ENCODE data around the gene ZFAND3. TPM values are rescaled to one million over a fixed set of nuclear protein-coding genes. Genes with fewer than 3 reads are reported as not detected.
A peak's percentile ranks its signal among the peaks of the same experiment; 100 is the strongest.

ZFAND3 gene
- total and polyA plus RNA-seq, 10 donors, result 9.3 to 63.7 (median 49.9) TPM

DNA sequence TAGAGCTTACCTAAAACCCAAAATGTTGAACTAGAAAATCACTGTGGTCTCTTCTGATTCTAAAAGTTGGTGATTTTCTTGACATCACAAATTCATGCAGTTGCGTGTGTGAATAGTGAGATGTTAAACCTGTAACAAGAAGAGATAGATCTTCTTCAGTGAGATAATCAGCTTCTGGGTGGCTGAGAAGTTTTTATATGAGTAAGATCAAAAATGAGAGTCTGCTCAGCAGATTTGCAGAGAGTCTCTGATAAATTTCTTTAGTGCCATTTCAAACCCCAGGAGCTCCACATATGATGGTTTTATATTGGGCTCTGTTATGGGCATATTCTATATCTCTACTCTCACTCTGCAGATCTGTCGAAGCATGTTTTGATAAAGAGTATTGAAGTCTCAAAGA lies 185.4 kb downstream of the ZFAND3 start:
- TF ChIP-seq CTCF (IDR thresholded peaks at IDR 0.05 in 8 of 11, conservative IDR thresholded peaks at IDR 0.05 in 3 of 11), result no peak
- TF ChIP-seq POLR2A (IDR thresholded peaks at IDR 0.05), result no peak
- no peak for TF ChIP-seq POLR2AphosphoS5 (IDR thresholded peaks at IDR 0.05)
- Histone ChIP-seq H3K27me3 (replicated peaks in 1 of 7) (no peaks in the 10 kb centered on the region), H3K4me1 (peaks cover 0 to 10% (median 0%) of the 10 kb centered on the region in 6 donors), H3K9me3 (peaks cover 0 to 3% (median 1%) of the 10 kb centered on the region in 8 donors), H3K36me3 (no peaks in the 10 kb centered on the region), H3K27ac (no peak overlapping the region), H3K4me3 (no peak overlapping the region)
- DNase-seq, result no peak
- intact Hi-C loops (cut with DNase I; ENCODE audit: low total_unique reads), result no loop called here
- 94 to 98% (median 96%) methylated on average over 2 of the region's 2 CpGs for WGBS, 5 donors

- Histone ChIP-seq H3K27me3 (replicated peaks in 1 of 7) (no peaks in the 10 kb centered on the region), H3K4me1 (peaks cover 0 to 23% (median 4%) of the 10 kb centered on the region in 6 donors), H3K27ac (no peak overlapping the region), H3K4me3 (no peak overlapping the region), H3K36me3 (no peaks in the 10 kb centered on the region), H3K9me3 (peaks cover 0 to 24% (median 20%) of the 10 kb centered on the region in 8 donors)
- DNase-seq, result no peak
- TF ChIP-seq POLR2A (IDR thresholded peaks at IDR 0.05), result no peak
- TF ChIP-seq POLR2AphosphoS5 (IDR thresholded peaks at IDR 0.05), result no peak
- TF ChIP-seq CTCF (IDR thresholded peaks at IDR 0.05 in 8 of 11, conservative IDR thresholded peaks at IDR 0.05 in 3 of 11), result no peak
- WGBS, 5 donors, result 70 to 87% (median 76%) methylated on average over 5 of the region's 5 CpGs
- intact Hi-C loops (cut with DNase I; ENCODE audit: low total_unique reads), result no loop called here
Observed at GRCh38 chr6:38011937-38012336, 192.4 kb downstream of the ZFAND3 start.

DNA sequence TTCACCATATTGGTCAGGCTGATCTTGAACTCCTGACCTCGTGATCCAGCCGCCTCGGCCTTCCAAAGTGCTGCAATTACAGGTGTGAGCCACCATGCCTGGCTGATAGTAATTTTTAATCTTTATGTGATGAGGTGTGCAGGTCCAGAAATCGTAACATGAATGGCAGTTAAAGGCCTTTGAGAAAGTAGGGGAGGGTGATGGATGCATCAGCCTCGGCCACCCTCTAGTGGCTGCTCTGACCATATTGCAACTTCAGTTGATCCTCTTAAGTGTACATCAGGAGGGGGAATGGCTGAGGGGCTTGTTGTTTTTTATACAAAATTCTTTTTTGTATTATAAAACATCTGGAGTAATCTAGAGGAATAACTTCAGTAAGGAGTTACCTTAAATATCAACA lies 193.0 kb downstream of the ZFAND3 start:
- DNase-seq, result no peak
- no peak overlapping the region for H3K4me3 ChIP-seq
- intact Hi-C loops (cut with DNase I; ENCODE audit: low total_unique reads), result no loop called here
- H3K27ac ChIP-seq, result no peak overlapping the region
- H3K36me3 ChIP-seq, result no peaks in the 10 kb centered on the region
- TF ChIP-seq CTCF (IDR thresholded peaks at IDR 0.05 in 8 of 11, conservative IDR thresholded peaks at IDR 0.05 in 3 of 11) (peak in 10 of 11 experiments; percentile 8 to 65 (median 42)), POLR2A (IDR thresholded peaks at IDR 0.05) (no peak)
- H3K27me3 ChIP-seq (replicated peaks in 1 of 7), result no peaks in the 10 kb centered on the region
- WGBS, 5 donors, result 67 to 73% (median 72%) methylated on average over 5 of the region's 5 CpGs
- H3K4me1 ChIP-seq, result peaks cover 0 to 29% (median 9%) of the 10 kb centered on the region in 6 donors
- peaks cover 0 to 24% (median 20%) of the 10 kb centered on the region in 8 donors for H3K9me3 ChIP-seq

DNA sequence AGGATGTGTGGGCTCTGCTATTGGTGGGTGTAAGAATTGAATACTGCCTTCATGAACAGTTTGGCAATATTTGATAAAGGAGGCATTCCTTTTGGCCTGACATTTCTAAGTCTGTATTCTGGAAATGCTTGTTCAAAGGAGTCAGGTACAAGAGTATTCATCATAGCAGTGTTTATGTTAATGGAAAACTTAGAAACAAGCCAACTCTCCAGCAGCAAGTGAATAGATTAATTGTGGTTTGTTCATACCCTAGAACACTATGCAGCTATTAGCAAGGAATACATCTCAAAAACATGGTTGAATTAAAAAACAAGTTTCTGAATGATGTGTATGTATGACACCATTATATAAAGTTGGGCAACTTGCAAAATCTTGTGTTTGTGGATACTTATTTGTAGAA lies 195.8 kb downstream of the ZFAND3 start:
- Histone ChIP-seq H3K4me1 (peaks cover 0 to 45% (median 11%) of the 10 kb centered on the region in 6 donors), H3K27me3 (replicated peaks in 1 of 7) (no peaks in the 10 kb centered on the region), H3K4me3 (no peak overlapping the region), H3K27ac (no peak overlapping the region), H3K36me3 (no peaks in the 10 kb centered on the region), H3K9me3 (peaks cover 0 to 17% (median 15%) of the 10 kb centered on the region in 8 donors)
- intact Hi-C loops (cut with DNase I; ENCODE audit: low total_unique reads), result no loop called here
- TF ChIP-seq CTCF (IDR thresholded peaks at IDR 0.05 in 8 of 11, conservative IDR thresholded peaks at IDR 0.05 in 3 of 11), result no peak
- no peak for TF ChIP-seq POLR2AphosphoS5 (IDR thresholded peaks at IDR 0.05)
- TF ChIP-seq POLR2A (IDR thresholded peaks at IDR 0.05), result no peak
- DNase-seq, result no peak

Measured in spleen (tissue), 11 donors.